Stimulated activated effector memory CD8-positive, alpha-beta T cell treated with anti-CD3 and anti-CD28 coated beads, Interleukin-12 subunit alpha, Interleukin-12 subunit beta, amount 100 ng/mL, for 72 hours (primary cell): ENCODE data around the gene TMTC1.

Source experiments
- ATAC-seq: fragments of 150-1000 bp; cut with Tn5 transposase; 2 replicates; pipeline ENCODE4 v1.10.0; 2021
- DNase-seq, 2 donors: peaks; one replicate each; pipeline ENCODE4 v3.0.0; 2021 to 2022; ENCODE audit warnings: low spot score in 2 of 2
- H3K27ac Mint-ChIP-seq: one replicate; pipeline ENCODE4 v1.8.0; 2022; ENCODE audit warnings: mild to moderate bottlenecking, mixed read lengths
- H3K36me3 Mint-ChIP-seq: one replicate; pipeline ENCODE4 v1.8.0; 2022; ENCODE audit warnings: mild to moderate bottlenecking, mixed read lengths
- H3K4me1 Mint-ChIP-seq: one replicate; pipeline ENCODE4 v1.8.0; 2022; ENCODE audit warnings: mixed read lengths
- H3K4me3 Mint-ChIP-seq: one replicate; pipeline ENCODE4 v1.8.0; 2022; ENCODE audit warnings: mild to moderate bottlenecking, mixed read lengths
- H3K9me3 Mint-ChIP-seq: one replicate; pipeline ENCODE4 v1.8.0; 2022; ENCODE audit warnings: mixed read lengths

TMTC1 gene

DNA sequence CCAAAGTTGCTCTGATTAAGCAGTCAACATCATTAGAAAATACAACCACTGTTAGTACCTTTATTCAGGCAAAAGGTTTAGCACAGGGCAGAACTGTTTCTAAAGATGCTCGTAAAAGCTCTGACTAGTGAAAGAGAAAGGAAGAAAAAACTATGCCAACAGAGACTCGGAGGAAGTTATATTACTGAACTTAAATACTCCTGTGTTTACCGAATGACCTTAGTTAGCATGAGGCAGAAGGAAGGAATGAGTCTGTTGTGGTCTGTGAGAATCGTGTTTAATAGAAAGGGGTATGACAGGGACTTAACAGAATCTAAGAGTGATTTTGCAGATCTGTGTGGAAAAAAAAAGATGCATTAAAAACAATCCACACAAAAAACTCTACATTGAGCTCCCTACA lies 202.1 kb downstream of the TMTC1 start:
- H3K36me3 Mint-ChIP-seq, result no peaks in the 10 kb centered on the region
- H3K4me1 Mint-ChIP-seq, result no peaks in the 10 kb centered on the region
- DNase-seq, result no peak
- ATAC-seq, result peak; percentile 62
- H3K4me3 Mint-ChIP-seq, result no peak overlapping the region
- no peak overlapping the region for H3K27ac Mint-ChIP-seq
- no peaks in the 10 kb centered on the region for H3K9me3 Mint-ChIP-seq

GRCh38 chr12:29580971-29581370 lies 202.8 kb downstream of the TMTC1 start:
- Mint-ChIP-seq H3K4me1 (no peaks in the 10 kb centered on the region), H3K27ac (no peak overlapping the region), H3K9me3 (no peaks in the 10 kb centered on the region), H3K4me3 (no peak overlapping the region), H3K36me3 (no peaks in the 10 kb centered on the region)
- ATAC-seq, result no peak
- DNase-seq, result no peak

DNA sequence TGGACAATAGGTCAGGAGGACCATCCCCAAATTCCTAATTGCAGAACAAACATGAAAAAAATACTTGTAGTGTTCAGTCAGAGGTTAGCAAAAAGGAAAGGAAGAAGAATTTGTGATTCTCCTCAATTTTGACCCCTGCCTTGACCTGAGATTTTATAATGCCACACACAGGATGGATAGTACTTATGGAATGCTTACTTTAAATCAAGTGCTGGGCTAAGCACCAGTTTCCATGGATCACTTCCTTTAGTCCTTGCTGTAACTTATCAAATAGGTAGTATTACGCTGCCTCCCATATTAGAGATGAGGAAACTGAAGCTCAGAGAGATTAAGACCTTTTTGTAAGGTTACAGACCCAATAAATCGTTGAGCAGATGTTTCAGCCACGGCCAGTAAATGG lies 205.0 kb downstream of the TMTC1 start:
- no peaks in the 10 kb centered on the region for H3K36me3 Mint-ChIP-seq
- no peak overlapping the region for H3K27ac Mint-ChIP-seq
- no peaks in the 10 kb centered on the region for H3K9me3 Mint-ChIP-seq
- ATAC-seq (no peak), DNase-seq (no peak)
- no peaks in the 10 kb centered on the region for H3K4me1 Mint-ChIP-seq
- no peak overlapping the region for H3K4me3 Mint-ChIP-seq

- Mint-ChIP-seq H3K36me3 (no peaks in the 10 kb centered on the region), H3K9me3 (no peaks in the 10 kb centered on the region), H3K4me3 (no peak overlapping the region), H3K27ac (no peak overlapping the region), H3K4me1 (no peaks in the 10 kb centered on the region)
- DNase-seq, result no peak
- no peak for ATAC-seq
Observed at GRCh38 chr12:29578070-29578469, 205.7 kb downstream of the TMTC1 start.

GRCh38 chr12:29574500-29574899 lies 209.2 kb downstream of the TMTC1 start:
- H3K36me3 Mint-ChIP-seq, result no peaks in the 10 kb centered on the region
- ATAC-seq (peak; percentile 42), DNase-seq (no peak)
- H3K4me1 Mint-ChIP-seq, result no peaks in the 10 kb centered on the region
- no peaks in the 10 kb centered on the region for H3K9me3 Mint-ChIP-seq
- no peak overlapping the region for H3K4me3 Mint-ChIP-seq
- H3K27ac Mint-ChIP-seq, result no peak overlapping the region

- H3K9me3 Mint-ChIP-seq, result no peaks in the 10 kb centered on the region
- no peak overlapping the region for H3K27ac Mint-ChIP-seq
- no peak overlapping the region for H3K4me3 Mint-ChIP-seq
- no peak for DNase-seq
- no peak for ATAC-seq
- no peaks in the 10 kb centered on the region for H3K4me1 Mint-ChIP-seq
- H3K36me3 Mint-ChIP-seq, result no peaks in the 10 kb centered on the region
Observed at GRCh38 chr12:29572938-29573337, 210.8 kb downstream of the TMTC1 start.

GRCh38 chr12:29572464-29572863 lies 211.3 kb downstream of the TMTC1 start:
- H3K27ac Mint-ChIP-seq, result no peak overlapping the region
- DNase-seq (no peak), ATAC-seq (no peak)
- no peaks in the 10 kb centered on the region for H3K9me3 Mint-ChIP-seq
- no peaks in the 10 kb centered on the region for H3K4me1 Mint-ChIP-seq
- no peak overlapping the region for H3K4me3 Mint-ChIP-seq
- H3K36me3 Mint-ChIP-seq, result no peaks in the 10 kb centered on the region

- no peak overlapping the region for H3K27ac Mint-ChIP-seq
- H3K9me3 Mint-ChIP-seq, result no peaks in the 10 kb centered on the region
- DNase-seq (no peak), ATAC-seq (no peak)
- H3K4me3 Mint-ChIP-seq, result no peak overlapping the region
- H3K36me3 Mint-ChIP-seq, result no peaks in the 10 kb centered on the region
- H3K4me1 Mint-ChIP-seq, result peaks cover under 1% of the 10 kb centered on the region
Observed at GRCh38 chr12:29569132-29569757, 214.5 kb downstream of the TMTC1 start.

- ATAC-seq (peak; percentile 19), DNase-seq (no peak)
- H3K27ac Mint-ChIP-seq, result no peak overlapping the region
- H3K4me1 Mint-ChIP-seq, result peaks cover 8% of the 10 kb centered on the region
- H3K9me3 Mint-ChIP-seq, result no peaks in the 10 kb centered on the region
- no peaks in the 10 kb centered on the region for H3K36me3 Mint-ChIP-seq
- no peak overlapping the region for H3K4me3 Mint-ChIP-seq
Observed at GRCh38 chr12:29566441-29566840, 217.3 kb downstream of the TMTC1 start.

- no peaks in the 10 kb centered on the region for H3K9me3 Mint-ChIP-seq
- H3K36me3 Mint-ChIP-seq, result no peaks in the 10 kb centered on the region
- ATAC-seq, result no peak
- no peak overlapping the region for H3K4me3 Mint-ChIP-seq
- H3K27ac Mint-ChIP-seq, result no peak overlapping the region
- peaks cover 8% of the 10 kb centered on the region for H3K4me1 Mint-ChIP-seq
- no peak for DNase-seq
Observed at GRCh38 chr12:29565727-29566126, 218.0 kb downstream of the TMTC1 start.

GRCh38 chr12:29564925-29565324 lies 218.8 kb downstream of the TMTC1 start:
- Mint-ChIP-seq H3K4me1 (peaks cover 8% of the 10 kb centered on the region), H3K36me3 (no peaks in the 10 kb centered on the region), H3K4me3 (no peak overlapping the region), H3K9me3 (no peaks in the 10 kb centered on the region), H3K27ac (no peak overlapping the region)
- DNase-seq, result no peak
- no peak for ATAC-seq

GRCh38 chr12:29563636-29564035 lies 220.1 kb downstream of the TMTC1 start:
- Mint-ChIP-seq H3K36me3 (no peaks in the 10 kb centered on the region), H3K9me3 (no peaks in the 10 kb centered on the region), H3K4me3 (no peak overlapping the region), H3K4me1 (peaks cover 8% of the 10 kb centered on the region), H3K27ac (no peak overlapping the region)
- DNase-seq (no peak), ATAC-seq (peak; percentile 32)

GRCh38 chr12:29563071-29563470 lies 220.7 kb downstream of the TMTC1 start:
- Mint-ChIP-seq H3K27ac (no peak overlapping the region), H3K36me3 (no peaks in the 10 kb centered on the region)

DNA sequence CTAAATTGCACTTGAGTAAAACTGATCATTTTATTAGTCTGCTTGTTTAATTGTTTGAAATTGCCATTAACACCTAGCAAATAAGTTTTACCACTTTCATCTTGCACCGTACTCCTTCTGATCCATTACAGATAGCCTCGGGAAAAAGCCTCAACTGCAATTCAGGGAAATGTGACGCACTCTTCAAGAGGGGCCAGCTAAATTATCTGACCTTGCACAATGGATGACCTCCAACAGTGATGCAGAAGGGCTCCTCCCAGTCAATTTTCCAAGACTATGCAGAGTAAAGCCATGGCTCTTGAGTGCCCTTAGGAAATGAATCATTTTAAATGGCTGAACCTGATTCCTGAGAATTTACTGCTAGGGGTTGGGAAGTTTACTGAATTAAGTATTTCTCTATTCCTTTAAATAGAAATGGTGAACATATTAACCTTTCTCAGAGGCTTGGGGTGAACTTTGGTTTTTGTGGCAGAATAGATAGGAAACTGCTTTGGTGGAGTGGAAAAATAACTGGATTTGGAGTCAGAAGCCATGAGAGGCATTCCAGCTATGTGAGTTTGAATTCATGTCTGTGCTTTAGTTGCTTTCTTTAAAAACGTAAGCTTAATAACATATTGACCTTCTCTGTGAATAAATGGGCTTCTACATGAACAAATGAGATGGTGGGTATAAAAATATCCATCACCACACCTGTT lies 221.5 kb downstream of the TMTC1 start:
- no peaks in the 10 kb centered on the region for H3K9me3 Mint-ChIP-seq
- H3K36me3 Mint-ChIP-seq, result no peaks in the 10 kb centered on the region
- H3K27ac Mint-ChIP-seq, result no peak overlapping the region
- no peak for ATAC-seq
- DNase-seq, result no peak
- no peak overlapping the region for H3K4me3 Mint-ChIP-seq
- peaks cover 8% of the 10 kb centered on the region for H3K4me1 Mint-ChIP-seq

More at GRCh38 chr12:29563071-29563470, 220.7 kb downstream of the TMTC1 start:
- peaks cover 8% of the 10 kb centered on the region for H3K4me1 Mint-ChIP-seq
- no peak for DNase-seq
- H3K9me3 Mint-ChIP-seq, result no peaks in the 10 kb centered on the region
- ATAC-seq, result no peak
- no peak overlapping the region for H3K4me3 Mint-ChIP-seq

DNA sequence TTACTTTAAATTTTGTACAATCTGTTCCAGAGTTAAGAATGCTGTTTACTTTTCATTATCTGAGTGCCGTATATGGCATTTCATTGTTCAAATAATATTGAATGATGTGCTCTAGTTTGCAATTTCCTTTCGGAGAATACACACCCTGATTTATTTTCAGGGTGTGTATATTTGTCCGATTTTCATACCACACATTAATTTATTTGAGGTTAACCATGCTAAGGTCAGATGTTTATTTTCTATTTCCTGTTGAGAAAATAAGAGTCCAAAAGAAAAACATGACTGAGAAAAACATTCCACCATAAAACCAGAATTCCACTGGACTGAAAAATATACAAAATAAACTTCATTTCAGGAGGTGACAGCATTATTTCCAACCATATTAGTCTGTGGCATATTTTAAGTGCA lies 222.1 kb downstream of the TMTC1 start:
- H3K4me3 Mint-ChIP-seq, result no peak overlapping the region
- no peak overlapping the region for H3K27ac Mint-ChIP-seq
- H3K4me1 Mint-ChIP-seq, result peaks cover 8% of the 10 kb centered on the region
- no peak for DNase-seq
- H3K9me3 Mint-ChIP-seq, result no peaks in the 10 kb centered on the region
- ATAC-seq, result no peak
- no peaks in the 10 kb centered on the region for H3K36me3 Mint-ChIP-seq

GRCh38 chr12:29559198-29559597 lies 224.5 kb downstream of the TMTC1 start:
- Mint-ChIP-seq H3K36me3 (no peaks in the 10 kb centered on the region), H3K27ac (no peak overlapping the region), H3K4me3 (no peak overlapping the region), H3K9me3 (no peaks in the 10 kb centered on the region), H3K4me1 (peaks cover 8% of the 10 kb centered on the region)
- DNase-seq (no peak), ATAC-seq (no peak)
